Fibroblast of the conjunctiva (primary cell): Measurements from ENCODE around the gene NAV3.

Source experiments
- DNase-seq: peaks from one replicate; pipeline ENCODE4 v3.0.0-alpha.2; 2010; ENCODE audit warnings: low read depth

Gene NAV3

GRCh38 chr12:78120866-78121560 lies 290.3 kb downstream of the NAV3 start:
- DNase-seq = peak; percentile 22

- DNase-seq = peak; percentile 3
These were observed 291.4 kb downstream of the NAV3 start for GRCh38 chr12:78121969-78122610.

GRCh38 chr12:78128211-78128610 lies 297.5 kb downstream of the NAV3 start:
- no peak for DNase-seq

- no peak for DNase-seq
These were observed 313.0 kb downstream of the NAV3 start for GRCh38 chr12:78143717-78144116.

GRCh38 chr12:78145398-78145797 lies 314.7 kb downstream of the NAV3 start:
- DNase-seq = no peak

- DNase-seq = peak; percentile 49
These were observed 315.7 kb downstream of the NAV3 start for GRCh38 chr12:78146365-78146772.

GRCh38 chr12:78149459-78149858 lies 318.8 kb downstream of the NAV3 start:
- DNase-seq = no peak

- DNase-seq = no peak
These were observed 324.9 kb downstream of the NAV3 start for GRCh38 chr12:78155546-78155945.

GRCh38 chr12:78156751-78157150 lies 326.1 kb downstream of the NAV3 start:
- DNase-seq = no peak

GRCh38 chr12:78157199-78157598 lies 326.5 kb downstream of the NAV3 start:
- no peak for DNase-seq

GRCh38 chr12:78164154-78164553 lies 333.5 kb downstream of the NAV3 start:
- DNase-seq = no peak

GRCh38 chr12:78167510-78167909 lies 336.8 kb downstream of the NAV3 start:
- no peak for DNase-seq

GRCh38 chr12:78171061-78171460 lies 340.4 kb downstream of the NAV3 start:
- DNase-seq = no peak

GRCh38 chr12:78176643-78177042 lies 345.9 kb downstream of the NAV3 start:
- no peak for DNase-seq

- DNase-seq = no peak
These were observed 346.6 kb downstream of the NAV3 start for GRCh38 chr12:78177298-78177697.

GRCh38 chr12:78179346-78179745 lies 348.7 kb downstream of the NAV3 start:
- DNase-seq = no peak

GRCh38 chr12:78181544-78182162 lies 351.0 kb downstream of the NAV3 start:
- DNase-seq = peak; percentile 38

GRCh38 chr12:78183824-78184223 lies 353.1 kb downstream of the NAV3 start:
- no peak for DNase-seq

GRCh38 chr12:78185109-78185508 lies 354.4 kb downstream of the NAV3 start:
- DNase-seq = no peak

GRCh38 chr12:78185651-78186050 lies 355.0 kb downstream of the NAV3 start:
- DNase-seq = no peak

GRCh38 chr12:78186670-78187069 lies 356.0 kb downstream of the NAV3 start:
- DNase-seq = no peak

GRCh38 chr12:78187741-78188140 lies 357.0 kb downstream of the NAV3 start:
- DNase-seq = no peak

- DNase-seq = no peak
These were observed 359.0 kb downstream of the NAV3 start for GRCh38 chr12:78189656-78190055.
